ENCODE results near the gene RERE. TPM values are rescaled to one million over a fixed set of nuclear protein-coding genes. Genes with fewer than 3 reads are reported as not detected.

Gene RERE
- total RNA-seq, 1 experiment from 2014 or later: 161 TPM

DNA sequence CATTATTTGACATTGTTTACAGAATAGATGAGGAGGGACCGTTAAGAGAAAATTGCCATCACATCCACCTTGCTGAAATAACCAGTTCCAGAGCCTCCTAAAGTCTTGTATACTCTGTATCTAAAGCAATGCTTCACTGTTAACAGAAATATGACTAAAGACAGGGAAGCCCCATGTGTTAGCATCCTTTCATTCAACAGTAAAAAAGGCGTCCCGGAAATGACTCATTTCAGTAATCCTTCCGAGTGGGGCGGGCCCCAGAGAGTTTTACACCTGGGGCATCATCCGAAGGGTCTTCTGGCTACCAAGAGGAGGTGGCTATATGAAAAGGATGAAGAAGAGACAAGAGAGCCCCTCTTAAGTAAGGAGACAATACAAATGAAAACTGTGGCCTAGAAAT is 272.4 kb downstream of the RERE start:
- ChIA-PET POLR2A (no interaction called here), CTCF (interaction anchor here (1.3 kb wide), 1 partner anchor 182 kb away, joined by 3 read pairs; no protein-coding TSS in a partner anchor)
- peaks cover 4% of the 10 kb centered on the region; the same call in 1 of the 2 replicates for H3K4me1 Mint-ChIP-seq
- no peak for TF ChIP-seq SMAD3 (CRISPR knock-in tag; IDR thresholded peaks at IDR 0.05; ENCODE audit: borderline replicate concordance)
- no peak for TF ChIP-seq ESRRA (CRISPR knock-in tag; IDR thresholded peaks at IDR 0.05; ENCODE audit: borderline replicate concordance)
- TF ChIP-seq, protein P1, sequence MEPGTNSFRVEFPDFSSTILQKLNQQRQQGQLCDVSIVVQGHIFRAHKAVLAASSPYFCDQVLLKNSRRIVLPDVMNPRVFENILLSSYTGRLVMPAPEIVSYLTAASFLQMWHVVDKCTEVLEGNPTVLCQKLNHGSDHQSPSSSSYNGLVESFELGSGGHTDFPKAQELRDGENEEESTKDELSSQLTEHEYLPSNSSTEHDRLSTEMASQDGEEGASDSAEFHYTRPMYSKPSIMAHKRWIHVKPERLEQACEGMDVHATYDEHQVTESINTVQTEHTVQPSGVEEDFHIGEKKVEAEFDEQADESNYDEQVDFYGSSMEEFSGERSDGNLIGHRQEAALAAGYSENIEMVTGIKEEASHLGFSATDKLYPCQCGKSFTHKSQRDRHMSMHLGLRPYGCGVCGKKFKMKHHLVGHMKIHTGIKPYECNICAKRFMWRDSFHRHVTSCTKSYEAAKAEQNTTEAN (CRISPR knock-in tag; IDR thresholded peaks at IDR 0.05): no peak
- TF ChIP-seq, protein P2, sequence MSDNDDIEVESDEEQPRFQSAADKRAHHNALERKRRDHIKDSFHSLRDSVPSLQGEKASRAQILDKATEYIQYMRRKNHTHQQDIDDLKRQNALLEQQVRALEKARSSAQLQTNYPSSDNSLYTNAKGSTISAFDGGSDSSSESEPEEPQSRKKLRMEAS (CRISPR knock-in tag; IDR thresholded peaks at IDR 0.05): no peak
- no peaks in the 10 kb centered on the region for H3K27me3 Mint-ChIP-seq (ENCODE audit: low read depth)
- no peak for DNase-seq (ENCODE audit: low spot score)
- H3K4me3 Mint-ChIP-seq: no peak overlapping the region
- H3K36me3 Mint-ChIP-seq: peaks cover 22% of the 10 kb centered on the region
- ATAC-seq: no peak
- no peaks in the 10 kb centered on the region for H3K9me3 Mint-ChIP-seq
- no peak overlapping the region for H3K27ac Mint-ChIP-seq

DNA sequence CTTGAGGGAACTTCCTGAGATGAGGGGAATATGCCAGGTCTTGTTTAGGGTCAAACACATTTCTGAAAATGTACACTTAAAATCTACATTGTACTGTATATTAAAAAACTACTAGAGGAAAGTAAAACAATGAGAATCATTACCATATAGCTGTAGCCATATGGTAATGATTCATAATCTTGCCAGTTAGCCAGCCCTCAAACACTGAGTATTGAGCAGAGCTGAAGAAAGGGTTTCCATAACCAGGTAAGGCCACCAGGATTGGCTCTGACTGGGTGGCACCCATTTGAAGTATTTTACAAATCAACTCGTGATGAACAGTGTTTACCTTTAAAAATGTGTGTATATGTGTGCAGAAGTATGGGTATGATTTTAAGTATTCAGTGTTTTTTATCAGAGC is 272.8 kb downstream of the RERE start:
- H3K36me3 Mint-ChIP-seq: peaks cover 22% of the 10 kb centered on the region
- no peaks in the 10 kb centered on the region for H3K27me3 Mint-ChIP-seq (ENCODE audit: low read depth)
- POLR2A ChIA-PET: no interaction called here
- H3K9me3 Mint-ChIP-seq: no peaks in the 10 kb centered on the region
- no peak overlapping the region for H3K4me3 Mint-ChIP-seq
- DNase-seq (ENCODE audit: low spot score): no peak
- ATAC-seq: no peak
- CTCF ChIA-PET: interaction anchor here (1.3 kb wide), 1 partner anchor 182 kb away, joined by 3 read pairs; no protein-coding TSS in a partner anchor
- peaks cover 4% of the 10 kb centered on the region; the same call in 1 of the 2 replicates for H3K4me1 Mint-ChIP-seq
- no peak overlapping the region for H3K27ac Mint-ChIP-seq
- no peak for TF ChIP-seq MXD4 (CRISPR knock-in tag; IDR thresholded peaks at IDR 0.05; ENCODE audit: borderline replicate concordance)
- TF ChIP-seq GABPB1 (CRISPR knock-in tag; IDR thresholded peaks at IDR 0.05): no peak
- no peak for TF ChIP-seq ZNF396 (CRISPR knock-in tag; IDR thresholded peaks at IDR 0.05; ENCODE audit: borderline replicate concordance)
- TF ChIP-seq, protein P3, sequence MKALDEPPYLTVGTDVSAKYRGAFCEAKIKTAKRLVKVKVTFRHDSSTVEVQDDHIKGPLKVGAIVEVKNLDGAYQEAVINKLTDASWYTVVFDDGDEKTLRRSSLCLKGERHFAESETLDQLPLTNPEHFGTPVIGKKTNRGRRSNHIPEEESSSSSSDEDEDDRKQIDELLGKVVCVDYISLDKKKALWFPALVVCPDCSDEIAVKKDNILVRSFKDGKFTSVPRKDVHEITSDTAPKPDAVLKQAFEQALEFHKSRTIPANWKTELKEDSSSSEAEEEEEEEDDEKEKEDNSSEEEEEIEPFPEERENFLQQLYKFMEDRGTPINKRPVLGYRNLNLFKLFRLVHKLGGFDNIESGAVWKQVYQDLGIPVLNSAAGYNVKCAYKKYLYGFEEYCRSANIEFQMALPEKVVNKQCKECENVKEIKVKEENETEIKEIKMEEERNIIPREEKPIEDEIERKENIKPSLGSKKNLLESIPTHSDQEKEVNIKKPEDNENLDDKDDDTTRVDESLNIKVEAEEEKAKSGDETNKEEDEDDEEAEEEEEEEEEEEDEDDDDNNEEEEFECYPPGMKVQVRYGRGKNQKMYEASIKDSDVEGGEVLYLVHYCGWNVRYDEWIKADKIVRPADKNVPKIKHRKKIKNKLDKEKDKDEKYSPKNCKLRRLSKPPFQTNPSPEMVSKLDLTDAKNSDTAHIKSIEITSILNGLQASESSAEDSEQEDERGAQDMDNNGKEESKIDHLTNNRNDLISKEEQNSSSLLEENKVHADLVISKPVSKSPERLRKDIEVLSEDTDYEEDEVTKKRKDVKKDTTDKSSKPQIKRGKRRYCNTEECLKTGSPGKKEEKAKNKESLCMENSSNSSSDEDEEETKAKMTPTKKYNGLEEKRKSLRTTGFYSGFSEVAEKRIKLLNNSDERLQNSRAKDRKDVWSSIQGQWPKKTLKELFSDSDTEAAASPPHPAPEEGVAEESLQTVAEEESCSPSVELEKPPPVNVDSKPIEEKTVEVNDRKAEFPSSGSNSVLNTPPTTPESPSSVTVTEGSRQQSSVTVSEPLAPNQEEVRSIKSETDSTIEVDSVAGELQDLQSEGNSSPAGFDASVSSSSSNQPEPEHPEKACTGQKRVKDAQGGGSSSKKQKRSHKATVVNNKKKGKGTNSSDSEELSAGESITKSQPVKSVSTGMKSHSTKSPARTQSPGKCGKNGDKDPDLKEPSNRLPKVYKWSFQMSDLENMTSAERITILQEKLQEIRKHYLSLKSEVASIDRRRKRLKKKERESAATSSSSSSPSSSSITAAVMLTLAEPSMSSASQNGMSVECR (CRISPR knock-in tag; IDR thresholded peaks at IDR 0.05; ENCODE audit: borderline replicate concordance): no peak
- TF ChIP-seq, protein P4, sequence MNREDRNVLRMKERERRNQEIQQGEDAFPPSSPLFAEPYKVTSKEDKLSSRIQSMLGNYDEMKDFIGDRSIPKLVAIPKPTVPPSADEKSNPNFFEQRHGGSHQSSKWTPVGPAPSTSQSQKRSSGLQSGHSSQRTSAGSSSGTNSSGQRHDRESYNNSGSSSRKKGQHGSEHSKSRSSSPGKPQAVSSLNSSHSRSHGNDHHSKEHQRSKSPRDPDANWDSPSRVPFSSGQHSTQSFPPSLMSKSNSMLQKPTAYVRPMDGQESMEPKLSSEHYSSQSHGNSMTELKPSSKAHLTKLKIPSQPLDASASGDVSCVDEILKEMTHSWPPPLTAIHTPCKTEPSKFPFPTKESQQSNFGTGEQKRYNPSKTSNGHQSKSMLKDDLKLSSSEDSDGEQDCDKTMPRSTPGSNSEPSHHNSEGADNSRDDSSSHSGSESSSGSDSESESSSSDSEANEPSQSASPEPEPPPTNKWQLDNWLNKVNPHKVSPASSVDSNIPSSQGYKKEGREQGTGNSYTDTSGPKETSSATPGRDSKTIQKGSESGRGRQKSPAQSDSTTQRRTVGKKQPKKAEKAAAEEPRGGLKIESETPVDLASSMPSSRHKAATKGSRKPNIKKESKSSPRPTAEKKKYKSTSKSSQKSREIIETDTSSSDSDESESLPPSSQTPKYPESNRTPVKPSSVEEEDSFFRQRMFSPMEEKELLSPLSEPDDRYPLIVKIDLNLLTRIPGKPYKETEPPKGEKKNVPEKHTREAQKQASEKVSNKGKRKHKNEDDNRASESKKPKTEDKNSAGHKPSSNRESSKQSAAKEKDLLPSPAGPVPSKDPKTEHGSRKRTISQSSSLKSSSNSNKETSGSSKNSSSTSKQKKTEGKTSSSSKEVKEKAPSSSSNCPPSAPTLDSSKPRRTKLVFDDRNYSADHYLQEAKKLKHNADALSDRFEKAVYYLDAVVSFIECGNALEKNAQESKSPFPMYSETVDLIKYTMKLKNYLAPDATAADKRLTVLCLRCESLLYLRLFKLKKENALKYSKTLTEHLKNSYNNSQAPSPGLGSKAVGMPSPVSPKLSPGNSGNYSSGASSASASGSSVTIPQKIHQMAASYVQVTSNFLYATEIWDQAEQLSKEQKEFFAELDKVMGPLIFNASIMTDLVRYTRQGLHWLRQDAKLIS (CRISPR knock-in tag; IDR thresholded peaks at IDR 0.05; ENCODE audit: borderline replicate concordance): no peak
- TF ChIP-seq NFATC4 (CRISPR knock-in tag; IDR thresholded peaks at IDR 0.05): no peak
- no peak for TF ChIP-seq SP1 (CRISPR knock-in tag; conservative IDR thresholded peaks at IDR 0.05)
- TF ChIP-seq NFE2L1 (CRISPR knock-in tag; IDR thresholded peaks at IDR 0.05): no peak
- TF ChIP-seq, protein P5, sequence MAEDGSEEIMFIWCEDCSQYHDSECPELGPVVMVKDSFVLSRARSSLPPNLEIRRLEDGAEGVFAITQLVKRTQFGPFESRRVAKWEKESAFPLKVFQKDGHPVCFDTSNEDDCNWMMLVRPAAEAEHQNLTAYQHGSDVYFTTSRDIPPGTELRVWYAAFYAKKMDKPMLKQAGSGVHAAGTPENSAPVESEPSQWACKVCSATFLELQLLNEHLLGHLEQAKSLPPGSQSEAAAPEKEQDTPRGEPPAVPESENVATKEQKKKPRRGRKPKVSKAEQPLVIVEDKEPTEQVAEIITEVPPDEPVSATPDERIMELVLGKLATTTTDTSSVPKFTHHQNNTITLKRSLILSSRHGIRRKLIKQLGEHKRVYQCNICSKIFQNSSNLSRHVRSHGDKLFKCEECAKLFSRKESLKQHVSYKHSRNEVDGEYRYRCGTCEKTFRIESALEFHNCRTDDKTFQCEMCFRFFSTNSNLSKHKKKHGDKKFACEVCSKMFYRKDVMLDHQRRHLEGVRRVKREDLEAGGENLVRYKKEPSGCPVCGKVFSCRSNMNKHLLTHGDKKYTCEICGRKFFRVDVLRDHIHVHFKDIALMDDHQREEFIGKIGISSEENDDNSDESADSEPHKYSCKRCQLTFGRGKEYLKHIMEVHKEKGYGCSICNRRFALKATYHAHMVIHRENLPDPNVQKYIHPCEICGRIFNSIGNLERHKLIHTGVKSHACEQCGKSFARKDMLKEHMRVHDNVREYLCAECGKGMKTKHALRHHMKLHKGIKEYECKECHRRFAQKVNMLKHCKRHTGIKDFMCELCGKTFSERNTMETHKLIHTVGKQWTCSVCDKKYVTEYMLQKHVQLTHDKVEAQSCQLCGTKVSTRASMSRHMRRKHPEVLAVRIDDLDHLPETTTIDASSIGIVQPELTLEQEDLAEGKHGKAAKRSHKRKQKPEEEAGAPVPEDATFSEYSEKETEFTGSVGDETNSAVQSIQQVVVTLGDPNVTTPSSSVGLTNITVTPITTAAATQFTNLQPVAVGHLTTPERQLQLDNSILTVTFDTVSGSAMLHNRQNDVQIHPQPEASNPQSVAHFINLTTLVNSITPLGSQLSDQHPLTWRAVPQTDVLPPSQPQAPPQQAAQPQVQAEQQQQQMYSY (CRISPR knock-in tag; IDR thresholded peaks at IDR 0.05): no peak
- TF ChIP-seq, protein P6, sequence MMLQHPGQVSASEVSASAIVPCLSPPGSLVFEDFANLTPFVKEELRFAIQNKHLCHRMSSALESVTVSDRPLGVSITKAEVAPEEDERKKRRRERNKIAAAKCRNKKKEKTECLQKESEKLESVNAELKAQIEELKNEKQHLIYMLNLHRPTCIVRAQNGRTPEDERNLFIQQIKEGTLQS (CRISPR knock-in tag; conservative IDR thresholded peaks at IDR 0.05): no peak
- no peak for TF ChIP-seq MYBL2 (CRISPR knock-in tag; IDR thresholded peaks at IDR 0.05)
- no peak for TF ChIP-seq ZNF416 (CRISPR knock-in tag; IDR thresholded peaks at IDR 0.05)
- TF ChIP-seq, protein P7, sequence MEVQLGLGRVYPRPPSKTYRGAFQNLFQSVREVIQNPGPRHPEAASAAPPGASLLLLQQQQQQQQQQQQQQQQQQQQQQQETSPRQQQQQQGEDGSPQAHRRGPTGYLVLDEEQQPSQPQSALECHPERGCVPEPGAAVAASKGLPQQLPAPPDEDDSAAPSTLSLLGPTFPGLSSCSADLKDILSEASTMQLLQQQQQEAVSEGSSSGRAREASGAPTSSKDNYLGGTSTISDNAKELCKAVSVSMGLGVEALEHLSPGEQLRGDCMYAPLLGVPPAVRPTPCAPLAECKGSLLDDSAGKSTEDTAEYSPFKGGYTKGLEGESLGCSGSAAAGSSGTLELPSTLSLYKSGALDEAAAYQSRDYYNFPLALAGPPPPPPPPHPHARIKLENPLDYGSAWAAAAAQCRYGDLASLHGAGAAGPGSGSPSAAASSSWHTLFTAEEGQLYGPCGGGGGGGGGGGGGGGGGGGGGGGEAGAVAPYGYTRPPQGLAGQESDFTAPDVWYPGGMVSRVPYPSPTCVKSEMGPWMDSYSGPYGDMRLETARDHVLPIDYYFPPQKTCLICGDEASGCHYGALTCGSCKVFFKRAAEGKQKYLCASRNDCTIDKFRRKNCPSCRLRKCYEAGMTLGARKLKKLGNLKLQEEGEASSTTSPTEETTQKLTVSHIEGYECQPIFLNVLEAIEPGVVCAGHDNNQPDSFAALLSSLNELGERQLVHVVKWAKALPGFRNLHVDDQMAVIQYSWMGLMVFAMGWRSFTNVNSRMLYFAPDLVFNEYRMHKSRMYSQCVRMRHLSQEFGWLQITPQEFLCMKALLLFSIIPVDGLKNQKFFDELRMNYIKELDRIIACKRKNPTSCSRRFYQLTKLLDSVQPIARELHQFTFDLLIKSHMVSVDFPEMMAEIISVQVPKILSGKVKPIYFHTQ (CRISPR knock-in tag; IDR thresholded peaks at IDR 0.05): no peak
- no peak for TF ChIP-seq JAZF1 (CRISPR knock-in tag; IDR thresholded peaks at IDR 0.05)
- no peak for TF ChIP-seq SOX15 (CRISPR knock-in tag; IDR thresholded peaks at IDR 0.05)

Measured in WTC11 (cell line).